GM06990 (cell line): ENCODE data around the gene ACAD10.

Experiments
- DNase-seq: peaks from one replicate; pipeline ENCODE4 v3.0.0-alpha.2; 2011; ENCODE audit not compliant: insufficient read length; ENCODE audit errors: extremely low read depth
- H3K27me3 ChIP-seq: replicated peaks from 2 replicates; pipeline ENCODE4 v1.6.0; 2011; ENCODE audit warnings: low read length; ENCODE audit not compliant: control insufficient read depth, insufficient read depth
- H3K36me3 ChIP-seq: 2 replicates; pipeline ENCODE4 v1.5.1; 2011; ENCODE audit warnings: low read length; ENCODE audit not compliant: control insufficient read depth, insufficient read depth
- H3K4me3 ChIP-seq: replicated peaks from 2 replicates; pipeline ENCODE4 v1.5.1; 2011; ENCODE audit warnings: low read depth, mild to moderate bottlenecking, control low read depth, low read length
- TF ChIP-seq, protein P1 (sequence below): IDR thresholded peaks from 2 replicates; pipeline ENCODE4 v1.5.1; 2011; ENCODE audit warnings: low read length, control low read depth, mild to moderate bottlenecking, inconsistent platforms; ENCODE audit not compliant: insufficient read depth, poor library complexity, severe bottlenecking

ACAD10 gene

DNA sequence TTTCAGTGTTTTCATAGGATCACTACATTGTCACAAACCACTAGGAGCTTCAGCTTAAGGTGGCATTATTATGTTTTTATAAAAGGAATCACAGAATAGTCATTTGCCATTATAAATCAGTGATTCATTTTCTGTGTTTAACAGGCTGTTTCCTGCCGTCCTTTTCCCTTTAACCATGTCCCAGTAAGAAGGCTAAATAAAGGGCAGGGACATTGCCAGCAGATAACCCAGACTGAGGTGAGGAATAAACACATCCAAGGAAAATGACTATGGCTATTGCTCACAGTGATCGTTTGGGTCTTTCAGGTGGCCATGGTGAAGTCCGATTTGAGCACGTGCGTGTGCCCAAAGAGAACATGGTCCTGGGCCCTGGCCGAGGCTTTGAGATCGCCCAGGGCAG is 63.0 kb downstream of the ACAD10 start:
- no peak for DNase-seq
- TF ChIP-seq, protein P1, sequence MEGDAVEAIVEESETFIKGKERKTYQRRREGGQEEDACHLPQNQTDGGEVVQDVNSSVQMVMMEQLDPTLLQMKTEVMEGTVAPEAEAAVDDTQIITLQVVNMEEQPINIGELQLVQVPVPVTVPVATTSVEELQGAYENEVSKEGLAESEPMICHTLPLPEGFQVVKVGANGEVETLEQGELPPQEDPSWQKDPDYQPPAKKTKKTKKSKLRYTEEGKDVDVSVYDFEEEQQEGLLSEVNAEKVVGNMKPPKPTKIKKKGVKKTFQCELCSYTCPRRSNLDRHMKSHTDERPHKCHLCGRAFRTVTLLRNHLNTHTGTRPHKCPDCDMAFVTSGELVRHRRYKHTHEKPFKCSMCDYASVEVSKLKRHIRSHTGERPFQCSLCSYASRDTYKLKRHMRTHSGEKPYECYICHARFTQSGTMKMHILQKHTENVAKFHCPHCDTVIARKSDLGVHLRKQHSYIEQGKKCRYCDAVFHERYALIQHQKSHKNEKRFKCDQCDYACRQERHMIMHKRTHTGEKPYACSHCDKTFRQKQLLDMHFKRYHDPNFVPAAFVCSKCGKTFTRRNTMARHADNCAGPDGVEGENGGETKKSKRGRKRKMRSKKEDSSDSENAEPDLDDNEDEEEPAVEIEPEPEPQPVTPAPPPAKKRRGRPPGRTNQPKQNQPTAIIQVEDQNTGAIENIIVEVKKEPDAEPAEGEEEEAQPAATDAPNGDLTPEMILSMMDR: no peak
- Histone ChIP-seq H3K36me3 (peaks cover 16% of the 10 kb centered on the region), H3K27me3 (no peaks in the 10 kb centered on the region), H3K4me3 (no peak overlapping the region)

GRCh38 chr12:111749391-111749790 is 63.5 kb downstream of the ACAD10 start:
- peaks cover 16% of the 10 kb centered on the region for H3K36me3 ChIP-seq
- no peak for DNase-seq
- TF ChIP-seq, protein P1: no peak
- H3K4me3 ChIP-seq: no peak overlapping the region
- no peaks in the 10 kb centered on the region for H3K27me3 ChIP-seq

DNA sequence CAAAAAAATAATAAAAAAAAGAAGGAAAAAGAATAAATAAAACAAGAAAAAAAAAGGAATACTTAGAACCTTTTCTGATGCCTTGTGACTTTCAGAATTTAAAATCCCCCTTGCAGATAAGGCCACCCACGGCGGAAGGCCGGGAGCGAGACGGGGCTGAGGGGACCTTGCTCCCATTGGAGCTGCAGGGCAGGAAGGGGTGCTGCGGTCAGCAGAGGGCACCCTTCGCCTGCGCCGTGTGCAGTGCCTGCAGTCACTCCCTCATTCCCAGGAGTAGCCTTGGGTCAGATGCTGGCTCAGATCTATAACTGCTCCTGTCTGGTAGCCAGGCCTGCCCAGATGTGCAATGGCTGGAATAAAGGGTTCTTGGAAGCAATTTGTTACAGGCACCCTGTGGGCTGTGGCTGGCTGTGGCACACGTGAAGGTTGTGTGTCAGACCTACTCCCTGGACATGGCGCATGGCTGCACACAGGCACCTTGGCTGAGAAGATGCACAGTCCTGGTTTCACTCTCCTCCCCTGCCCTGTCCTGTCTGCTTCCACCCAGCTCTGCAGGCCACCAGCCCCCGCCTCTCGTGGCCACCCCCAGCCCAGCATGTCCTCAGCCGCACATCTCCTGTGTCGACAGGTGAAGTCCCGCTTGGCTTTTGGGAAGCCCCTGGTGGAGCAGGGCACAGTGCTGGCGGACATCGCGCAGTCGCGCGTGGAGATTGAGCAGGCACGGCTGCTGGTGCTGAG is 67.5 kb downstream of the ACAD10 start:
- H3K4me3 ChIP-seq: no peak overlapping the region
- TF ChIP-seq, protein P1: peak; percentile 87
- H3K36me3 ChIP-seq: peaks cover 11% of the 10 kb centered on the region
- no peak for DNase-seq
- no peaks in the 10 kb centered on the region for H3K27me3 ChIP-seq

DNA sequence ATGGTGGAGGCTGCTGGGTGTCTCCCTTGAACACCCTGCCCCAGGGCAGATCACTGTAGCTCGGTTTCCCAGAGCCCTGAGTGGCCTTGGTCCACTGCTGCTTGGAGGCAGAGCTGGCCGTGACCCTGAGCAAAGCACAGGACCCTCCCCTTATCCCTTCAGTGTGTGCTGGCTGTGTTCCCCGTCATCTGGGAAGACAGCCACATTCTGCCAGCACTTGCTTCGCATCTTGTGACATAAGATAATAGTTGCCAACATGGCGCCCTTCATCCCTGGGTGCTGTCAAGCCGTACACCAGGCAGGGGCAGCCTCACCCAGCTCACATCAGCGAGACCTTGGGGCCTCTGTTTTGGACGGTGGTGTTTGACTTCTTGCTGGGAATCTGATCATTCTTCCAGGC is 68.8 kb downstream of the ACAD10 start:
- DNase-seq: no peak
- Histone ChIP-seq H3K4me3 (no peak overlapping the region), H3K36me3 (peaks cover 8% of the 10 kb centered on the region), H3K27me3 (no peaks in the 10 kb centered on the region)
- TF ChIP-seq, protein P1: no peak

DNA sequence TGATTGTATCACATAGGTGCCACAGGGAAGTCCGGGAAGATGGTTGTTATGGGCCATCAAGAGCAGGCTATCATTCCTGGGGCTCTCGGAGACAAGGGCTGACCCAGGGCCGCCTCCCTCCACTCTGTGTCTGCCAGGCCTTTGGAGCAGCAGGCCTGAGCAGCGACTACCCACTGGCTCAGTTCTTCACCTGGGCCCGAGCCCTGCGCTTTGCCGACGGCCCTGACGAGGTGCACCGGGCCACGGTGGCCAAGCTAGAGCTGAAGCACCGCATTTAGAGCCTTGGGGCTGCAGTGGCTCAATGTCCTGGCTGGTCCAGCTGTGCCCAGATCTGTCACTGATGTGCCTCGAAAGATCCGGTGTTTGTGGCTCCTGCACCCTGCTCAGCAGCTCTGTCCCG is 70.3 kb downstream of the ACAD10 start:
- Histone ChIP-seq H3K36me3 (peaks cover 8% of the 10 kb centered on the region), H3K4me3 (no peak overlapping the region), H3K27me3 (no peaks in the 10 kb centered on the region)
- no peak for DNase-seq
- TF ChIP-seq, protein P1: no peak

- TF ChIP-seq, protein P1: no peak
- Histone ChIP-seq H3K4me3 (no peak overlapping the region), H3K36me3 (peaks cover 8% of the 10 kb centered on the region), H3K27me3 (no peaks in the 10 kb centered on the region)
- no peak for DNase-seq
Observed at GRCh38 chr12:111756681-111757080, 70.8 kb downstream of the ACAD10 start.
